HG02623 (cell line): ENCODE measurements around the gene ZNF878.
"Not testable (repeated sequence)": the region's sequence is repeated elsewhere in the genome, so short reads cannot be mapped to it uniquely, and the experiment has no call there.

ENCODE experiments used
- ATAC-seq: cut with Tn5 transposase; IDR thresholded peaks from one replicate; pipeline ENCODE4 v1.9.1; 2021; ENCODE audit warnings: moderate library complexity; ENCODE audit not compliant: unreplicated experiment

Gene ZNF878

DNA sequence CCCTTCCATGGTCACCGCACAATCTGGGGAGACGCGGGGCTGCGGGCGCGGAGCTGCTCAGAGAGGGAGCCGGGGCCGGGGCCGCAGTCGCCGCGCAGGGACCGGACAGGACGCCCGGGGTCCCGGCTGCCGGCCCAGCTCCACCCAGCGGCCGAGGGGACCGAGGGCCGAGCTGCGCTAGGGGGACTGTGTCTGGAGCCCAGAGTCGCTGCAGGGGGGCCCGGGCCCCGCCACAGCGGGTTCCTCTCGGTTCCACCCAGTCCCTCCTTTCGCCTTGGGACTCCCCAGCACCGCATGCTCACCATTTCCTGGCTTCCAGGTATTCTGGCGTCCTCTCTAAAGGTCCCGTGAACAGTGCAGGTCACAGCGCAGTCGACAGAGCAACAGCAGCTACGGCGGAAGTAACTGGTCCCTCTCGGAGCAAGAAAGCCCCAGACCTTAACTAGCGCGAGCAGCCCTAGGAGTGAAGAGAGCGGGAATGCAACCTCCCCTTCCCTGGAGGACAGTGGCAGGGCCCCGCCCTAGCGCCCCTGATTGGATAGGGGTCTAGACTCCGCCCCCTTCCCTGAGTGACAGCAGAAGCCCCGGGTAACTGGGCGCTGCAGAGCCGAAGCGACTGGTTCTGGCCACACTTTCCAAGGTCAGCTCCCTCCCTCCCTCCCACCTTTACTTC lies at the start of gene ZNF878:
Gene ZNF878 (minus strand): TSS at position 465 of the 673 bp plus-strand sequence. CDS start 160 bp downstream, at position 305.
- ATAC-seq = peak; percentile 77

DNA sequence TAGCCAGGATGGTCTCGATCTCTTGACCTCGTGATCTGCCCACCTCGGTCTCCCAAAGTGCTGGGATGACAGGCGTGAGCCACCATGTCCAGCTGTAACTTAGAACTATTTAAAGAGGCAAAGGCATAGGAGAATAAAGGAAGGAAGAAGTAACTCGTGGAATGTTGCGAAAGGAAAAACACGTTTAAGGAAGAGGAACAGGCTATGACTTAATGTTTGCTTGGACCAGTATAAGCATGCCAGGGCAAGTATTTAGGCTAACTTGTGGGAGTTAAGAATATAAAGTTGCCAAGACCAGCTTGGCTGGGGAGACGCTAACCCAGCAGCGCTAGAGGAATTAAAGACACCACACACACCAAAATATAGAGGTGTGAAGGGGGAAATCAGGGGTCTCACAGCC lies 45.3 kb upstream of the ZNF878 start:
- no peak for ATAC-seq

DNA sequence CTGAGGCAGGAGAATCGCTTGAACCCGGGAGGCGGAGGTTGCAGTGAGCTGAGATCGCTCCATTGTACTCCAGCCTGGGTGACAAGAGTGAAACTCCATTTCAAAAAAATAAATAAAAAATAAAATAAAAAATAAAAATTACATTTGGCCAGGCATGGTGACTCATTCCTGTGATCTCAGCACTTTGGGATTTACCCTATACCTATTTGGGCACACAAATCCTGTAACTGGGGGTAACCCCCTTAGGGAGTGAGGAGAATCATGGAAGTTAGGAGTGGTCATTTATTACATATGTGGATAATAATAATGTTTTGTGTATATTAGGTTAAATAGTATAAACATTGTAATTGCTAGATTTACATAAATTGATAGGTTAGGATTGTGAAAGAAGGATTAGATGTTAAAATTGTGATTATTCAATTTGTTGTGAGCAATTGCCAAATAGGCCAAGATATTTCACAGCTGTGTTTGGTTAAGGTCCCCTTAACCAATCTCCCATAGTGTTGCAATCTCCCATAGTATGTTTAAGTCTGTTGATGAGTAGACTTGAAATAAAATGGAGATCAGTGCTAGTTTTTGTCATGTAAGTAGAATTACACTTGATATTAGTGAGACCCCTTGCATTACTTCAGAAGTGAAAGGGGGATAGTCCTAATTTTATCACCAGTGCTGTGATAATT lies 42.5 kb upstream of the ZNF878 start:
- ATAC-seq = no peak

DNA sequence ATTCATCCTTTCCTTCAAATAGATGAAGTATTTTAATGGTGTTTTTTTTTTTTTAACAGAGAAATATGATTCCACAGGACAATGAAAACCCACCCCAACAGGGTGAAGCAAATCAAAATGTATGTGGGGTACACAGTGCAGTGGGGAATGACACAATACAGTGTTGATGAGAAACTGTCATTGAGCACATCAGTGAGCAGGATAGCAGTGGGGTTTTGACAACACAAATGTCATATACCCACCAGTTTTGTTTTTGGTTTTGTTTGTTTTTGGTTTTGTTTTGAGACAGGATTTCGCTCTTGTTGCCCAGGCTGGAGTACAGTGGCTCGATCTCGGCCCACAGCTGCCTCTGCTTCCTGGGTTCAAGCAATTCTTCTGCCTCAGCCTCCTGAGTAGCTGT lies 41.0 kb upstream of the ZNF878 start:
- no peak for ATAC-seq

DNA sequence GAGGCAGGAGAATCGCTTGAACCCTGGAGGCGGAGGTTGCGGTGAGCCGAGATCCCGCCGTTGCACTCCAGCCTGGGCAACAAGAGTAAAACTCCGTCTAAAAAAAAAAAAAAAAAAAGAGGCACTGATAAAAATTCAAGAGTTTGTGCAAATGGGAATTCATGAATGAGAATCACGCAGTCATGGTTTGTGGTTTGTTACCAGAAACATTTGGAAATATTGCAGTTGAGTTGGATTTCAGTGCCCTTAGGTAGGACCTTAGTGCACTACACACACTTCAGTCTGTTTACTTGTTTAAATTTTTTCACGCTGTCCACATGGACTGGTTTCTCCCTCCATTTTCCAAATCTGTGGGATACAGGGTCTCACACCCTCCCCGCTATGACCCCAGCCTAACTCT lies 40.2 kb upstream of the ZNF878 start:
- ATAC-seq = no peak

DNA sequence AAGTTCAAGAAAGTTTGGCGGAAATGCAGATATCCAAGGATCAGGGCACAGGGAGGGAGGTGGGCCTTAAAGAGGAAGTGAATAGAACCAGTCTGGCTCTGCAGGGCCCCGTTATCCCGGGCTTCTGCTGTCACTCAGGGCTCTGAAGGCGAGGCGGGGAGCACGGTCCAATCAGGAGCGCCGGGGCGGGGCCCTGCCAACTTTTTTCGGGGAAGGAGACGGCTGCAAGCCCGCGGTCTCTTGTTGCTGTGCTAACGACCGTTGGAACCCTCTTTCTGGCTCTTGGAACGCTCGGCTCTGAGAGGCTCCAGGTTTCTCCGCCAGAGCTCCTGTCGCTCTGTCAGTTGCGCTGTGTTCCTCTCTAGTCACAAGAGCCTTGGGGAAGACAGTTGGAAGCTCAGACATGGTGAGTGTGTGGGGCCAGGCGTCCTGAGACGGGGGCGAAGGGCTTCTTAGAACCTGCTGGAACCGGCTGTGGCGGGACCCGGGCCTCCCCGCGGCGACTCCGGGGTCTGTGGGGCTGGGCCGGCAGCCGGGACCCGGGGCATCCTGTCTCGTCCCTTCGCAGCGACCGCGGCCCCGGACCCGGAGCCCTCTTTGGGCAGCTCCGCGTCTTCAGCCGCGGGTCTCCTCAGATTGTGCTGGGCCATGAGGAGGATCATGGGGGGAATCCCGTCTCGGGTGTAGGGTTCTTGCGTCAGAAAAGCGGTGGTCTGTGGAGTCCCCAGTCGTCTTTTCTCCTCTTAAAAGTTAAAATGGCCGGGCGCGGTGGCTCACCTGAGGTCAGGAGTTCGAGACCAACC lies 39.5 kb upstream of the ZNF878 start:
- ATAC-seq = no peak

DNA sequence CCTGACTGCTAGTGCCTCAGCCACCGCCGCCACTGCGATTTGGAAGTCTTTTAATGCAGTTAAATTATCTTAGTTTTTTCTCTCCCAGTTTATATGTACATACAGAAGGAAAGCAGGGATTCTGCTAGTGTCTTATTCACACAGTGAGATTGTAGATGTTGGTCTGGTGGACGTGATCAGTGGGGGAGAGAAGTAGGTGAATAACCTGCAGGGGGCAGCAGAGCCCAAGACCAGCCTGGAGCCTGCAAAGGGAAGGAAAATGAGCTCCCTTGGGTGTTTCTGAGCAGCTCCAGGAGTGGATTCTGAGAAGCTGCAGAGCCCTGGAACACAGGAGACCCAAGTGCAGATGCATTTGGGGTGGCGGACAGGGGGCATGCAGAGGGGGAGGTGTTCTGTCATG lies 38.0 kb upstream of the ZNF878 start:
- no peak for ATAC-seq

DNA sequence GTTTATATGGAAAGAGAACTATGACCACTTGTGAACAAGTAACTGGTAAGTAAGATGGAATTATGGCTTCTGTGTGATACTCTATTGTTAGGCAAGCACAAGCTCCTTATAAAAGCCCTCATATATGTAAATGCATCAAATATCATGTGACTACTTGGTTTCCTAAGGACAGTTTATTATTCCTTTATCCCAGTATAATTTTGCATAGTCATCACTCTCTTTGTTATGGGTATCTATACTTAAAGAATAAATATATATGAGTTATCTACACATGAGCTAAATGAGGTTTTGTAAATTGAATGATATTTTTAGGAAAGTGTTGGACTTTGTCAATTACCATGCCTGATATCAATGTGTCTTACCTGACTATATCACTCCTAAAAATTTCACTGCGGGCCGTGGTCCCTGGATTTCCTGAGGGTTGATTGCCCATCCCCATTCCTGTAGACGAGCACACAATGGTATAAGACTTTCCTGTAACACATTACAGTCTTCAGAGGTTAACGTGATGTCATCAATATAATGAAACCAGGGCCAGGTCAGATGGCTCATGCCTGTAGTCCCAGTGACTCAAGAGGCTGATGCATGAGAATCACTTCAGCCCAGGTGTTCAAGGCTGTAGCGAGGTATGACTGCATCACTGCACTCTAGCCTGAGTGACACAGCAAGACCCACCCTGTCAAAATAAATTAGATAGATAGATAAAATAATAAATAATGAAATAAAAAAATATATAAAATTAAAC lies 32.5 kb upstream of the ZNF878 start:
- ATAC-seq = no peak

DNA sequence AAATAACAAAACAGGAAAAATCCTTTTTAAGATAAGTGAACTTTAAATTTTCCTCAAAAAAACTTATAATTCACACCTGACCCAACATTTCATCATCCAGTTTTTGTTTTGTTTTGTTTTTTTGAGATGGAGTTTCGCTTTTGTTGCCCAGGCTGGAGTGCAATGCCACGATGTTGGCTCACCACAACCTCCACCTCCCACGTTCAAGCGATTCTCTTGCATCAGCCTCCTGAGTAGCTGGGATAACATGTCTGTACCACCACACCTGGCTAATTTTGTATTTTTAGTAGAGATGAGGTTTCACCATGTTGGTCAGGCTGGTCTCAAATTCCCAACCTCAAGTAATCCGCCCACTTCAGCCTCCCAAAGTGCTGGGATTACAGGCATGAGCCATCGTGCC lies 30.6 kb upstream of the ZNF878 start:
- ATAC-seq = not testable (repeated sequence)

DNA sequence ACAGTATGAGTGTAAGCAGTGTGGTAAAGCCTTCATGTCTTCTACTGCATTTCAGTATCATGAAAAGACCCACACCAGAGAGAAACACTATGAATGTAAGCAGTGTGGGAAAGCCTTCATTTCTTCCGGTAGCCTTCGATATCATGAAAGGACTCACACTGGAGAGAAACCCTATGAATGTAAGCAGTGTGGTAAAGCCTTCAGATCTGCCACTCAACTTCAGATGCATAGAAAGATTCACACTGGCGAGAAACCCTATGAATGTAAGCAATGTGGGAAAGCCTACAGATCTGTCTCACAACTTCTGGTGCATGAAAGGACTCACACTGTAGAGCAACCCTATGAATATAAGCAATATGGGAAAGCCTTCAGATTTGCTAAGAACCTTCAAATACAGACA lies 24.6 kb upstream of the ZNF878 start:
- ATAC-seq = no peak

DNA sequence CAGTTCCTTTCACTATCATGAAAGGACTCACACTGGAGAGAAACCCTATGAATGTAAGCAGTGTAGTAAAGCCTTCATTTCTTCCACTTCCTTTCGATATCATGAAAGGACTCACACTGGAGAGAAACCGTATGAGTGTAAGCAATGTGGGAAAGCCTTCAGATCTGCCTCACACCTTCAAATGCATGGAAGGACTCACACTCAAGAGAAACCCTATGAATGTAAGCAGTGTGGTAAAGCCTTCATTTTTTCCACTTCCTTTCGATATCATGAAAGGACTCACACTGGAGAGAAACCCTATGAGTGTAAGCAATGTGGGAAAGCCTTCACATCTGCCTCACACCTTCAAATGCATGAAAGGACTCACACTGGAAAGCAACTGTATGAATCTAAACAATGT lies 23.6 kb upstream of the ZNF878 start:
- ATAC-seq = not testable (repeated sequence)

DNA sequence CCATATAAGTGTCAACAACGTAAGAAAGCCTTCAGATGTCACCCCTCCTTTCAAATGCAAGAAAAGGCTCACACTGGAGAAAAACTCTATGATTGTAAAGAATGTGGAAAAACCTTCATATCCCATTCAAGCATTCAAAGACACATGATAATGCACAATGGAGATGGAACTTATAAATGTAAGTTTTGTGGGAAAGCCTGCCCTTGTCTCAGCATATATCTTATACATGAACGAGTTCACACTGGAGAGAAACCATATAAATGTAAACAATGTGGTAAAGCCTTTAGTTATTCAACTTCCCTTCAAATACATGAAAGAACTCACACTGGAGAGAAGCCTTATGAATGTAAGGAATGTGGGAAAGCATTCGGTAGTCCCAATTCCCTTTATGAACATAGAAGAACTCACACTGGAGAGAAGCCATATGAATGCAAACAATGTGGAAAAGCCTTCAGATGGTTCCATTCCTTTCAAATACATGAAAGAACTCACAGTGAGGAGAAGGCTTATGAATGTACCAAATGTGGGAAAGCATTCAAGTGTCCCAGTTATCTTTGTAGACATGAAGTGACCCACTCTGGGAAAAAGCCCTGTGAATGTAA lies 22.9 kb upstream of the ZNF878 start:
- no peak for ATAC-seq

DNA sequence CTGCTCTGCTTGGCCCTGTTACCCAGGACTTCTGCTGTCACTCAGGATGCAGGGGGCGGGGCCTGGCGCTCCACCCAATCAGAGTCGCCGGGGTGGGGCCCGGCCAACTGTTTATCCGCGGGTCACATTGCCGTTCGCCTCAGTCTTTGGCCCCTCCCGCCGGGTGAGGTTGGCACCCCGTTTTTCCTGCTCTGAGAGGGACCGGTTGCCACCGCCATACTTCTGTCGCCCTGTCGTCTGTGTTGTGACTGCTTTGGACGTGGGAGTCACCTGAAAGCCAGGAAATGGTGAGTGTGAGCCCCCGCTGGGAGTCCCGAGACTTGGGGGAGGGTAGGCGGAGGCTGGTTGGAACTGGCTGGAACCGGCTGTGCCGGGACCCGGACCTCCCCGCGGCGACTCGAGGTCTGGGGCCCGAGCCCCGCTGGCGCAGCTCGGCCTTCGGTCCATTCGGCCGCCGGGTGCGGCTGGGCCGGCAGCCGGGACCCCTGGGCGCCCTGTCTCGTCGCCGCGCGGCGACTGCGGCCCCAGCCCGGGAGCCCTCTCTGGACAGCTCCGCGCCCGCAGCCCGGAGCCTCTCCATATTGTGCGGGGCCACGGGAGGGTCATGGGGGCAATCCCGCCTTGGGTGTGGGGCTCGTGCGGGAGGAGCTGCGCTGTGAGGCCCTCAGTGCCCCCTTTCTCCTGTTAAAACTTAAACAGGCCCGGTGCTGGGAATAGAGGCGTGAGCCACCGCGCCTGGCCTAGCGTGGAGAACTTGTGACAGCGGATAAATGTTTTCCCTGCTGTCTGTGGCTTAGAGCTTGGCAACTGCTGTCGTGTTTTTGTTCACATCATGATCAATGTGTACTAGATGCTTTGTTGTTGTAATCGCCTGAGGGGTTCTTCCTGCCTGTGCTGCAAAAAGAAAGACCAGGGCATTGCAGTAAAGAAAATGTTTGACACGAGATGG lies 12.1 kb upstream of the ZNF878 start, which contains the start of gene ZNF844:
Gene ZNF844 (plus strand): TSS at position 142 of the 949 bp plus-strand sequence. CDS start 143 bp downstream, at position 285.
- ATAC-seq = peak; percentile 79

DNA sequence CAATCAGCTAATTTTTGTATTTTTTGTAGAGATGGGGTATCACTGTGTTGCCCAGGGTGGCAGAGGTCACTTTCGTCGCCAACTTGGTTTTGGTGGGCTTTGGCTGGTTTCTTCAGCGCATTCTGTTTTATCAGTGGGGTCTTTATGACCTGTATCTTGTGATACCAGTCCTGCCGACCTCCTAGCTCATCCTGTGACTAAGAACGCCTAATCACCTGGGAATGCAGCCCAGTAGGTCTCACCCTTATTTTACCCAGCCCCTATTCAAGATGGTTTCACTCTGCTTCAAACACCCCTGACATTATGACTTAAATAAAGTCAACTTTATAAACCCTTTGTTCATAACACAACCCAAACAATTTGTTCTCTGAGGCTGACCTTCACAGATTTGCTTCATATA lies 3.0 kb upstream of the ZNF878 start:
- no peak for ATAC-seq

DNA sequence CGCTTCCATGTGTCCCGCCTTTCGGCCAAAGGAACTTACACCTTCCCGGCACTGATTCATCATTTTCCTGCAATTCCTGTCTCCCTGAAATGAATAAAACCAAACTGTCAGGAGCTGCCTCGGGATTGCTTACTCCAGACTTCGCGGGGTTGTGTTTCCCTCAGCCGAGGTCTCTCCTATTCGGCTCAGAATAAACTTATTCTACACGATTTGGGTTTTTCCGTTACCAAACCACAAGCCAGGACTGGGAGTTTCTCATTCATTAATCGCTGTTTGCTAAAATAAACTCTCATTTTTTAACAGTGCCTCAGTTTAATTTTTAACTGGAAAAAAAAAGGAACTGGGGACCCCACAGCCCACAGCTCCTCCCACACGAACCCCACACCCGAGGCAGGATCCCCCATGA lies 667 bp downstream of the ZNF878 start:
- no peak for ATAC-seq

DNA sequence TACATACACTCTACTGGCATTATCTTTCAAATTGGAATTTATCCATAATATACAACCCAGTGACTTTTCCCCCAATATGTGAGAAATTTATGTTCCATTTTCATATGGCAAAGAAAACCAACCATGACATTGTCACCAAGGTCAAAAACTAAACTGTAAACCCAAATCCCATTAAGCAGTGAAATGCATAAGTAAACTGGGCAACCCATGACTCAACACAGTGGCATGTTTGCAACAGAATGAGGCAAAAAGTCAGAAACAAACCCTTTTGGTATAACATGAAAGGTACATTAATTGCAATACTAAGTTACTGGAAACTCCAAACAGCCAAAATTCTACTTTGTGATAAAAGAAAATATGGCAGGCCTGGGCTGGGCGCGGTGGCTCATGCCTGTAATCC lies 4.9 kb downstream of the ZNF878 start:
- no peak for ATAC-seq

DNA sequence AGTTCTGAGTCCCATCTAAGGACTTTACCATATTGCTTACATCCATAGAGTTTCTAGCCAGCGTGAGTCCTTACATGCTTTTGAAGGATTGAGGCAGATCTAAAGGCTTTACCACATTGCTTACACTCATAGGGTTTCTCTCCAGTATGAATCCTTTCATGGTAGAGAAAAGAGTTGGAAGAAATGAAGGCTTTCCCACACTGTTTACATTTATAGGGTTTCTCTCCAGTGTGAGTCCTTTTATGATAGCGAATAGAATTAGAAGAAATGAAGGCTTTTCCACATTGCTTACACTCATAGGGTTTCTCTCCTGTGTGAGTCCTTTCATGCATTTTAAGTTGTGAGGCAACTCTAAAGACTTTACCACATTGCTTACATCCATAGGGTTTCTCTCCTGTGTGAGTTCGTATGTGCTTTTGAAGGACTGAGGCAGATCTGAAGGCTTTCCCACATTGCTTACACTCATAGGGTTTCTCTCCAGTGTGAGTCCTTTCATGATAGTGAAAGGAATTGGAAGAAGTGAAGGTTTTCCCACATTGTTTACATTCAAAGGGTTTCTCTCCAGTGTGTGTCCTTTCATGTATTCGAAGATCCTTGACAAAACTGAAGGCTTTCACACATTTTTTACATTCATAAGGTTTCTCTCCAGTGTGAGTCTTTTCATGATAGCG lies 8.9 kb downstream of the ZNF878 start:
- no peak for ATAC-seq

DNA sequence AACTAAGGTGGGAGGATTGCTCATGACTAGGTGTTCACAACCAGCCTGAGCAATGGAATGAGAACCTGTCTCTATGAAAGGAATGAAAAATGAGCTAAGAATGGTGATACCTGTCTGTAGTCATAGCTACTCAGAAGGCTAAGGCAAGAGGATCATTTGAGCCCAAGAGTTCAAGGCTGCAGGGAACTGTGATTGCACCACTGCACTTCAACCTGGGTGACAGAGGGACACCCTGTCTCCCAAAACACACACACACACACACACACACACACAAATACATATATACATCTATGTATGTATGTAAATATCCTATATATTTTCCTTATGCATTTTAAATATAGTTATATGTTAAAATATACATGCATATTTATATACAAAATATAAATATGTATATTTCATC lies 9.9 kb downstream of the ZNF878 start:
- ATAC-seq = no peak
